ENCODE measurements around the gene HSPA12B. TPM values are rescaled to one million over a fixed set of nuclear protein-coding genes. Genes with fewer than 3 reads are reported as not detected.

Gene HSPA12B
- total and polyA plus RNA-seq, 2 of the 4 experiments (the other 2 are of a cell fraction) = not detected

DNA sequence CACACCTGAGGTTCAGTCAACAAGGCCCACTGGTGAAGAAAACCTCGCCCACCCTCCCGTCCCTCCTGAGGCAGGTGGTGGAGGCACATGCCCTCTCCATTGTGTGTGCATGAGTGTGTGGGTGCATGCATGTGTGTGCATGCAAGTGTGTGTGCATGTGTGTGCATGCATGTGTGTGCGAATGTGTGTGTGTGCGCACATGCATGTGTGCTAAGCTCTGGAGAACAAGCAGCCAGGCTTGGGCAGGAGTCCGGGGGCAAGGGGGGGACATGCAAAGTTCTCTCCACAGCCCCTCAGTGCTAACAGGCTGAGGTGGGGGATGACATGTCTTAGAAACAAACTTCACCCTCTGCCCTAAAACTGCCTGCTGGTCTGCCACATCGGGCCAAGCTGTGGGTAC is 3.1 kb upstream of the HSPA12B start:
- no peak overlapping the region for H2BK120ac ChIP-seq (ENCODE audit: low read depth, low read length)
- no peak overlapping the region for H2AK9ac ChIP-seq (replicated peaks; ENCODE audit: low read depth, low read length, poor library complexity)
- no peaks in the 10 kb centered on the region for H3K9me3 ChIP-seq (ENCODE audit: control insufficient read depth, insufficient read depth, low read length)
- no peak for TF ChIP-seq RCOR1 (IDR thresholded peaks at IDR 0.05; ENCODE audit: insufficient replicate concordance, low read length)
- TF ChIP-seq BHLHE40 (IDR thresholded peaks at IDR 0.05; ENCODE audit: low read depth, low read length) = no peak
- no peak for TF ChIP-seq RFX5 (IDR thresholded peaks at IDR 0.05; ENCODE audit: low read depth, low read length)
- no peak for TF ChIP-seq CHD1 (IDR thresholded peaks at IDR 0.05; ENCODE audit: low read depth, low read length)
- no peak for TF ChIP-seq FOS (IDR thresholded peaks at IDR 0.05; ENCODE audit: low read depth, low read length)
- no peak for TF ChIP-seq SMC3 (IDR thresholded peaks at IDR 0.05; ENCODE audit: low read depth, low read length)
- TF ChIP-seq, protein P1, sequence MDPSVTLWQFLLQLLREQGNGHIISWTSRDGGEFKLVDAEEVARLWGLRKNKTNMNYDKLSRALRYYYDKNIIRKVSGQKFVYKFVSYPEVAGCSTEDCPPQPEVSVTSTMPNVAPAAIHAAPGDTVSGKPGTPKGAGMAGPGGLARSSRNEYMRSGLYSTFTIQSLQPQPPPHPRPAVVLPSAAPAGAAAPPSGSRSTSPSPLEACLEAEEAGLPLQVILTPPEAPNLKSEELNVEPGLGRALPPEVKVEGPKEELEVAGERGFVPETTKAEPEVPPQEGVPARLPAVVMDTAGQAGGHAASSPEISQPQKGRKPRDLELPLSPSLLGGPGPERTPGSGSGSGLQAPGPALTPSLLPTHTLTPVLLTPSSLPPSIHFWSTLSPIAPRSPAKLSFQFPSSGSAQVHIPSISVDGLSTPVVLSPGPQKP (IDR thresholded peaks at IDR 0.05; ENCODE audit: borderline replicate concordance, low read depth, low read length) = no peak
- intact Hi-C loops (cut with micrococcal nuclease) = no loop called here
- no peak overlapping the region for H3K14ac ChIP-seq (replicated peaks; ENCODE audit: low read depth, low read length)
- no peaks in the 10 kb centered on the region for H3K79me1 ChIP-seq (ENCODE audit: low read depth in 1 of 2, low read length in 2 of 2)
- no peak overlapping the region for H4K91ac ChIP-seq (ENCODE audit: insufficient read depth, low read depth, low read length)
- H3K56ac ChIP-seq (ENCODE audit: extremely low read depth, insufficient read depth, low read length) = no peak overlapping the region
- no peak overlapping the region for H2BK15ac ChIP-seq (ENCODE audit: low read depth, low read length)
- H4K8ac ChIP-seq (ENCODE audit: low read depth in 2 of 2, low read length in 2 of 2) = no peak overlapping the region
- peak overlapping the region; percentile 21 for H2AFZ ChIP-seq (replicated peaks; ENCODE audit: low read length, poor library complexity)
- H3K36me3 ChIP-seq (ENCODE audit: control insufficient read depth, insufficient read depth, low read length) = no peaks in the 10 kb centered on the region
- no peak overlapping the region for H2AK5ac ChIP-seq (ENCODE audit: low read depth, low read length)
- POLR2A ChIA-PET (ENCODE audit: unreplicated experiment) = no interaction called here
- H4K5ac ChIP-seq (ENCODE audit: low read depth, low read length) = no peak overlapping the region
- H3K27me3 ChIP-seq (ENCODE audit: control insufficient read depth, insufficient read depth, low read length) = peaks cover 72% of the 10 kb centered on the region
- 80% methylated on average over 1 of the region's 6 CpGs; no CpG with 5 or more reads in 1 of the 2 experiments for WGBS, 2 experiments (ENCODE audit: extremely low coverage in 2 of 2, insufficient read length in 1 of 2)
- dilution Hi-C loops (cut with HindIII; ENCODE audit: low sequenced_read_pairs, unreplicated experiment) = no loop called here
- peaks cover 2% of the 10 kb centered on the region; the same call in 1 of the 2 replicates for H3K9me1 ChIP-seq (ENCODE audit: insufficient read depth, low read length)
- in situ Hi-C loops (cut with MboI; ENCODE audit: low sequenced_read_pairs) = no loop called here
- BruUV-seq (replicated peaks) = no TSS peak
- H3K4me2 ChIP-seq (ENCODE audit: low read depth, low read length) = no peak overlapping the region
- H3K18ac ChIP-seq (ENCODE audit: low read depth, low read length) = no peak overlapping the region
- no peak overlapping the region for H3K23ac ChIP-seq (ENCODE audit: low read depth, low read length)
- H3K27ac ChIP-seq (ENCODE audit: insufficient read depth, low read length) = no peak overlapping the region
- H4K20me1 ChIP-seq (ENCODE audit: insufficient read depth, low read length) = no peaks in the 10 kb centered on the region
- H3K9ac ChIP-seq (ENCODE audit: low read depth, low read length) = no peak overlapping the region
- ATAC-seq (ENCODE audit: low read depth) (no peak), DNase-seq (no peak)
- no peak overlapping the region for H2BK5ac ChIP-seq (ENCODE audit: low read depth, low read length, poor library complexity, severe bottlenecking)
- H2BK20ac ChIP-seq (ENCODE audit: low read depth, low read length) = no peak overlapping the region
- CTCF ChIA-PET = no interaction called here
- H3K4ac ChIP-seq (ENCODE audit: low read depth, low read length) = no peak overlapping the region
- no peaks in the 10 kb centered on the region for H3K4me1 ChIP-seq (ENCODE audit: control insufficient read depth, insufficient read depth, low read length)
- no peak overlapping the region for H3K4me3 ChIP-seq (ENCODE audit: insufficient read depth, low read depth, low read length)

Data from IMR-90 (cell line).